HG02678 (cell line): ENCODE data around the gene CDK5RAP1.
"Not testable (repeated sequence)": the region's sequence is repeated elsewhere in the genome, so short reads cannot be mapped to it uniquely, and the experiment has no call there.

Experiments used
- ATAC-seq: cut with Tn5 transposase; IDR thresholded peaks from one replicate; pipeline ENCODE4 v1.9.1; 2021; ENCODE audit warnings: mild to moderate bottlenecking, moderate library complexity; ENCODE audit not compliant: unreplicated experiment

CDK5RAP1 gene

DNA sequence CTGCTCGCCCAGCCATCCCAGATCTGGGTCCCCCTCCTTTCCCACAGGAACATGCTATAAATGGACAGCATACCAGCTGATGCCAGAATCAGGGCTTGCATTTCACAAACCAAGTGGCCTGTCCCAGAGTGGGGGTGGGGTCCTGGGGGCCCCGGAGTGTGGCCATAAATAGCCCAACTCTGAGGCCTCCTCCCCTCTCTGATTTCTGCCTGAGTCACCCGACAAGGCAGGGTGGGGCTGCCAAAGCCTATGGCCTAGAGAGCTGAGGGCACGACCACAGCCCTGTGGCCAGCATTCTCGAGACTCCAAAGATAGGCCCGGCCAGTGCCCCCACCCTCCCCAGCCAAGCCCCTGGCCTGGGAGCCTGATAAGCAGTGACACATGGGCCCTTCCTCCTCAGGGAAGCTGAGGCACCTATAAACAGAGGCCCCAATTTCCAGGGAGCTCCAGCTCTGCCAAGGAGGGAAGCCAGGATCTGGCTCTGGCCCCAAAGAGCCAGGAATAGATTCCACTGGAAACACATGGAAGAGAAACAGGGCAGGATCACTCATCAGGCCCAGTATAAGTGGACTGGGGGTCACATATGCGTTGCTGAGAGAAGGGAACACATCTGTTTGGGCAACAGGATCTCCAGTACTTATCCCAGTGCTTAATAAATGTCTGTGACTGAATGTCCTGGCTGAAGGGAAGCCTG lies 22.0 kb upstream of the CDK5RAP1 start:
- ATAC-seq: no peak

DNA sequence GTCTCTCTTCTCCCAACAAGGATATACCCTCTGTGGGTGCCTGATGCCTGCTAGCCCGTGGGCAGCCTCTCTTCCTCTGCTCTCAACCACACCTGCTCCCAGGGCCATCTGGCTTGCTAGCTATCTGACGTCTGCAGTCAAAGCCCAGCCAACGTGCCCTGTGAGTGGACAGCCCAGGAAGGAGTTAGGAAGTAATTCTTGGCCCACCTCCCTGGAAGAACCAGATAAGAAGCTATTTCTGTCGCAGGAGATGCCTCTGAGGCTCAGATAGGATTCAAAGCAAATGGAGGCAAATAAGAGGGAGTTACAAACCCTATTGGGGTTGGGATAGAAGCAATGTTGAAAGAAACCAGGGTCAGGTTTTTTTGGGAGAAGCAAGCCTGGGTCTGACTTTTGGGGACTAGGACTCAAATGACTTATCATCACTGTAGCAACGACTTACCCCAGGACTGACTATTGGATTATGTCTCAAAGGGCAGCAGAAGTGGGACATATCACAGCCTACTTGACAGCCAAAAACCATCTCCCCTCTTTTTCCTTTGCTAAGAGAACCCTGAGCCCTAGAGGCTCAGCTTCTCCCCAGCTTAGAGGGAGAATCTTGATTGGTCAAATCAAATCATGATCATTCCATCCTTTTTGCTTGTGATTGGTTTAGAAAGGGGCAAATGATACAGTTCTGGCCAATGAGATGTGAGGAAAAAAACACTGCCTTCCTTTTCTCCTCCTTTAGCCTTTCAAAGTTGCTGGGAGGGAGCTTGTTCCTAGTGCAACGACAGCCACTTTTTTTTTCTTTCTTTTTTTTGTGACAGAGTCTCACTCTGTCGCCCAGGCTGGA lies 18.0 kb upstream of the CDK5RAP1 start:
- no peak for ATAC-seq

DNA sequence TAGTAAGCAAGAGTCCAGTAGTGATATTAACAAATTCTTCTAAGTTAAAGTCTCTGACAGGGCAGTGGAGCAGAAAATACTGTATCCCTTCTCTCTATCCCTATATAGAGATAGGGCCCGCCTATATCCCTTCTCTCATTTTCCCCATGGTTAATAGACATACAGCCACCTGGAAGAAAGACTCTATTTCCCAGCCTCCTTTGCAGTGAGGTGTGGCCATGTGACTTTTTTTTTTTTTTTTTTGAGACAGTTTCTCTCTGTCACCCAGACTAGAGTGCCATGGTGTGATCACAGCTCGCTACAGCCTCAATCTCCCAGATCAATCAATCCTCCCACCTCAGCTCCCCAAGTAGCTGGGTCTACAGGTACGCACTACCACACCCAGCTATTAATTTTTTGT lies 16.7 kb upstream of the CDK5RAP1 start:
- no peak for ATAC-seq

DNA sequence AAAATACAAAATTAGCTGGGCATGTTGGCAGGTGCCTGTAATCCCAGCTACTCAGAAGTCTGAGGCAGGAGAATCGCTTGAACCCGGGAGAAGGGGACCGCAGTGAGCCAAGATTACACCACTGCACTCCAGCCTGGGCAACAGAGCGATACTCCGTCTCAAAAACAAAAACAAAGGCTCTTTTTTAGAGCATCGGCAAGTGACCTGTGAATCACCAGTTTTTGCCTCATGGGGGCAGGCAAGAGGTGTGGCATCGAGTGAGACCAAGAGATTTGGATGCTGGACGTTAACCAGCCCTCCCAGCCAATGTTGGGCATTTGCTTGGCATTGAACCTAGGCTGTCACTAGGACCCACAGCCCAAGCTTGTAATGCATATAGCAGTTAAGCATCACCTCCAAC lies 14.6 kb upstream of the CDK5RAP1 start:
- no peak for ATAC-seq

DNA sequence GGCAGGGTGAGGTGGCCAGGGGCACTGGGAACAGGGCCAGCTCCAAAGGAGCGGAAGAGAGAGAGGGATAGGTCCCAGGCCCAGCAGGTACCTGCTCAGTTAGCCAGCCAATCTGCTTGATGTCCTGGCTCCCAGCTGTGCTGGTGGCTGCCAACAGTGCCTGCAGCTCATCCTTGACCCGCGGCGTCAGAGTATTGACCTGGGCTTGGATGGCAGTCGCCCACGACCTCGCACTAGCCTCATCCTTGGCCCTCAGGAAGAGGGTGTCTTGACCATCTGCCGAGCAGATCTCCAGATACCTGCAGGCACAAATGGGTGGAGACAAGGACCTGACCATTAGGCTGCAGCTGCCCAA lies 11.1 kb upstream of the CDK5RAP1 start:
- ATAC-seq: no peak

DNA sequence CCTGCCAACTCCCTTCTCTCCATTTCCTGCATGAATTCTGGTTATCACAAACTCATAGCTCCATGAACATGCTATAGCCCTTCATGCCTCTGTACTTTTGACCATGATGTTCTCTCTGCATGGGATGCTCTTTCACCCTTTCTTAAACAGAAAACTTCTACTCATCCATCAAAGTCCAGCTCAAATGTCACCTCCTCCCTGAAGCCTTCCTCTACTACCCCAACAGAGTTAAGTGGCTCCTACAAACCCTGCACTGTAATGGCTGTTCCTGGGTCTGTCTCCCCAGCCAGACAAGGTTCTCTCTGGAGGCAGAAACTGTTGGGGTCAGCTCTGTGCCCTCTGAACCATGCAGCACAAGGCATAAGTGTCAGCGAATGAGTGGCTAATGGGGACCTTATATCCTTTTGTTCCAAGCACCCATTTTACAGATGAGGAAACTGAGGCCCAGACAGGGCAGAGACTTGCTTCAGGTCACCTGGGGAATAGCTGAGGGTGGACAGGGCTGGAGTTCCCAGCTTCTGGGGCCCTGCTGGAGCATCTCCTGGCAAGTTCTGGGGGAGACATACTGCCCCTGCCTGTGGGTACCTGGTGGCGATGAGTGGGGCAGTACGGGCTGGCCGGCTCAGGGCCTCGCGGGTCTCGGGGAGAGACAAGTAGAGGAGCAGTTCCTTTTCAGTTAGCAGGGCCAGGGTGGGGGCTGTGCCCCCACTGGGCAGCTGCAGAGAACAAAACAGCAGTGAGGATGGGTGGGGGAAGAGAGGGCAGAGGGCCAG lies 10.6 kb upstream of the CDK5RAP1 start:
- ATAC-seq: no peak

DNA sequence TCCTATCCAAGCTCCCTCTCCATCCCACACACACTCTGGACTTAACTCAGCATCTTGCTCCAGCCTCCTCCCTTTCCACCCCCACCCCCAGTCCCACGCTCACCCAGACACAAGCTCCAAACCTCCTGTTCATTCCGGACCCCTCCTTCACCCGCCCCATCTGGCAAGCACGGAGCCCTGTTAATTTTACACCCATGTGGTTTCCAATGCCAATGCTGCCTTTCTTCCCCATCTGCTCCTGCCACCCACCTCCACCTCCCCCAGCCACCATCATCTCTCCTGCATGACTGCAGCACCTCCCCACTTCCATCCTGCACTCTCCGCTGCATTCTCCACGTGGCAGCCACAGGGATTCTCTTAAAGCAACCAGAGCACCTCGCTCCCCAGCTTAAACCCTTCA lies 9.9 kb upstream of the CDK5RAP1 start:
- ATAC-seq: no peak

DNA sequence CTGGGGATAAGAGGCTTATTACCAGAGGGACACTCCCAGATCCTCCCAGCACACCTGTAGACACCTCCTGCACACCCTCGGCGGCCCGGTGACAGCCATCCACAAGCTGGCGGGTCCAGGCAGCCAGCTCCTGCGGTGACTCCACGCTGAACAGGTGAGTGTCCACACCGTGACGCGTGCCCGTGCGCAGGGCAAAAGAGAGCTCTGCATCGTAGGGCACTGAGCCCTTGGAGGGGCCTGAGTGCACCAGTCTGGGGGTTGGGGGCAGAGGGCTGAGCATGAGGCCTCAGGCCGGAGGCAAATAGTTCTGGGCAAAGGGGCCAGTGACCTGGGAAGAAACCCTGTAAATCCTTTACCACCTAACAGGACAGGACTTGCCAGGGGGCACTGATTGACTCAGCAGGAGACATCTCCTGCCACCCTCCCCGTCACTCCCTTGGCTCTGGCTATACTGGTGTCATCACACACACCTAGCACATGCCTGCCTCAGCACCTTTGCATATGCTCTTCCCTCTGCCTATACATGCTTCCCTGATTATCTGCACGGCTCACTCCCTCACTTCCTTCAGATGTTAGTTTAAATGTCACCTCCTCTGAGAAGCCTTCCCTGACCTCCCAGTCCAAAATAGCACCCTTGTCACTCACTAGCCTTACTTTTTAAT lies 8.9 kb upstream of the CDK5RAP1 start:
- no peak for ATAC-seq

DNA sequence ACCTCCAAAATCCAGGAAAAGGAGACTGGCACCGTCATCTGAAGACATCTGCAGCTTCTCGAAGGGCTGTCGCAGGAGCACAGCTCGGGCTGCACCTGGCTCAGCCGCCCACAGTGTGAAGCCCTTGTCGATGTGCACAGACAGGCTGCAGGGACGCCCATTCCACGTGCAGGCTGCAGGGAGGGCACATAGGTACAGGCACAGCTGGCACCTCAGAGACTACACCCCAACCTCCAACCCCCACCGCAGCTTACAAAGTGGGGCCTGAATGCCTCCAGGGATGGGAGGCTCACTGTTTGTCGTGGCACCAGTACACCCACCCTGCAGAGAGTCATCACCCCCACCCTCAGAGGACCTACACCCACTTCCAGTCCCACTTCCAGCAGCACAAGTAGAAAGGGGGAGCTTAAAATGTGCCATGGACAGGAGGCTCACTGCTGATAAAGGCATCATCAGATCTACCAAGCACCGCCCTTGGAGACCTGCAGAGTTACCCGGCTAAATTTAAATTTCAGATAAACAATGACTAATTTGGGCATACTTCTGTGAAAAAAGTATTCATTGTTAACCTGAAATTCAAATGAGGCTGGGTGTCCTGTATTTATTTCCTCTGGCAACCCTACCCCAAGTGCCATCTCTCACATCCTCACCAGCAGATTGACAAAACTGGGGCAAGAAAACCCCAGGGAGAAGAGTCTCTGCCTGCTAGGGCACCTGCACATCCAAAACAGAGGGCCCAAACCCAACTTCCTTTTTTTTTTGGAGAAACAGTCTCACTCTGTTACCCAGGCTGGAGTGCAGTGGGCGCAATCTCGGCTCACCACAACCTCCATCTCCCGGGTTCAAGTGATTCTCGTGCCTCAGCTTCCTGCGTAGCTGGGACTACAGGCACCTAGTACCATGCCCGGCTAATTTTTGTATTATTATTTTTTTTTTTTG lies 7.7 kb upstream of the CDK5RAP1 start:
- no peak for ATAC-seq

DNA sequence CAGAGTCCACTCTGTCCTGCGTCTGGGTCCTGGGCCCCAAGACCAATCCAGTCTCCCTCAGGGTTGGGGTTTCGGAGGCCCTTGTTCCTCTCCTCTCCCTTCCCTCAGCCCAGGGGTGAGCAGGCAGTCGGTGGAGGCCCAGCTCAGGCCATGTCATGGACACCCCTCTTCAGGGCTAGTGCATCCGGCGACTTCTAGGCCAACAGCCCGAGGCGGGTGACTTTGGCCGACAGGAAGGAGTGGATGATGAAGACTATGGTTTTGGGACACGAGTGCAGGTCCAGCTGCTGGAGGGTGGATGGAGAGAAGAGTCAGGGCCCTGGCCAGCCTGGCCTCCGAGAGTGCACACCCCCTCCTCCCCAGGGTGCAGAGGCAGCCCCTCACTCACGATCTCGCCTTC lies 7.0 kb upstream of the CDK5RAP1 start:
- no peak for ATAC-seq

DNA sequence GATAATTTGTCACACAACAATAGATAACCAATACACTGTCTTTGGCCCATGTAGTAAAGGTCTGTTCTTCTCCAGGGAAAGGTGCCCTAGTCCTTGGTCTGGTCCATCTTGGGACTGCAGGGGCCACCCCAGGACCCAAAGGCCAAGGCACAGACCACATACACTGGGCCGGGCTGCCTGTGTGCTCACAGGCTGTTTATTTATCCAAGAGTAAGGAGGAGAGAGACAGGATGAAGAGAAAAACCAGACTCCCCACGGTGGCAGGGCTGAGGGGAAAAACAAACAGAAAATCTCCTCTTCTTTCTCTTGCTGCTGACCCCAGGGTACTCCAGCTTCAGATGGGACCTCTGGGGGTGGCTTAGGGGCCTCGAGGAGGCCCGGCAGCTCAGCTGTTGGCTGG lies 6.5 kb upstream of the CDK5RAP1 start:
- no peak for ATAC-seq

DNA sequence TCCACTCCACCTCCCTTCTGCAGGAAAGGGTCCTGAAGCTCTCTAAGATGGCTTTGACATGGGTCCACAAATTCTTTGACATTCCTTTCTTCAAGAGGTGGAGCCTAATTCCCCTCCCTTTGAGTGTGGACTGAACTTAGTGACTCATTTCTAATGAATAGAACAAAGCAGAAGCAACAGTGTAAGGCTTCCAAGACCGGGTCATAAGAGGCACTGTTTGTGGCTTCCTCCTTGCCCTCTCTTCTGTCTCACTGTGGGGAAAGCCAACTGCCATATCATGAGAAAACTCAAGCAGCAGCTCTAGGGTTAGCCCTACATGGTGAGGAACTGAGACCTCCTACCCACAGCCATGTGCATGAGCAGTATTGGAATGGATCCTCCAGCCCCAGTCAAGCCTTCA lies 5.9 kb upstream of the CDK5RAP1 start:
- ATAC-seq: no peak

DNA sequence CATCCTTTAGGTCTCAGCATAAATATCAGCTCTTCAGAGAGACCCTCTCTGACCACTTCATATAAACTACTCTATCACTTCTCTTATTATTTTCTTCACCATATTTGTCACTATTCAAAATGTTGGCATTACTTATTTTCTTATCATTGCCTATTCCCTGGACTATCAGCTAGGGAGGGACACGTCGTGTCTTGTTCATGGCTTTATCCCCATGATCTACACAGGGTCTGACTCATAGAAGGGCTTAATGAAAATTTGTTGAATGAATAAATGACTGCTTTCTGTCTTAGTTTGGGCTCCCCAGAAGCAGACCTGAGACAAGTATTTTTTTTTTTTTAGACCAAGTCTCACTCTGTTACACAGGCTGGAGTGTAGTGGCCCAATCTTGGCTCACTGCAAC lies 3.0 kb upstream of the CDK5RAP1 start:
- no peak for ATAC-seq

DNA sequence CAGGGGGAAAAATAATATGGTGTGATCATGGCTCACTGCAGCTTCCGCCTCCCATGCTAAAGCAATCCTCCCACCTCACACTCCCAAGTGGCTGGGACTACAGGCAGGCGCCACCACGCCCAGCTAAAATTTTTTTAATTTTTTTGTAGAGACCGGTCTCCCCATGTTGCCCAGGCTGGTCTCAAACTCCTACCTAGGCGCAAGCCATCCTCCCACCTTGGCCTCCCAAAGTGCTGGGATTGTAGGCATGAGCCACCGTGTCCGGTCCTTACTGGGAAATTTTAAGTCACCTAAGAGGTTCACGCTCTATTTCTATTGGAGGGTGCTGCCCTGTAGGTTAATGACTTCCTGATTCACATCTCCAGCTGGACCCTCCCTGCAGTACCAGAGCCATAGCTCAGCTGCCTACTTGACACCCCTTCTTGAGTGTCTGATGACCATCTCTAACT lies 626 bp upstream of the CDK5RAP1 start:
- ATAC-seq: no peak

DNA sequence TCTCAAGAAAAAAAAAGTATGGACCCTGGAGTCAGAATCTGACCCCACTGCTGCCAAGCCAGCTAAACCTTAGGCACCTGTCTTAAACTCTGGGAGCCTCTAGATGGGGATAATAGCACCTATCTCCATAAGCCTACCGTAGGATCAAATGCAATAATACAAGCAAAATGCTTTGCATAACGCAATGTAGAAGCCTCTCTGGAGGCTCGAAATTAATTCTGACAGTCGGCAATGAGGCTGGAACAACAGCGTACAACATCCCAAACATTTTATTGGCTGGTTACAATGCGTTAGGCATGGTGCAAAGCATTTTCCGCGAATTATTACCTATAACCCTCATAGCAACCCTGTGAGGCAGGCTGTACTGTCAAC lies 521 bp downstream of the CDK5RAP1 start:
- no peak for ATAC-seq

DNA sequence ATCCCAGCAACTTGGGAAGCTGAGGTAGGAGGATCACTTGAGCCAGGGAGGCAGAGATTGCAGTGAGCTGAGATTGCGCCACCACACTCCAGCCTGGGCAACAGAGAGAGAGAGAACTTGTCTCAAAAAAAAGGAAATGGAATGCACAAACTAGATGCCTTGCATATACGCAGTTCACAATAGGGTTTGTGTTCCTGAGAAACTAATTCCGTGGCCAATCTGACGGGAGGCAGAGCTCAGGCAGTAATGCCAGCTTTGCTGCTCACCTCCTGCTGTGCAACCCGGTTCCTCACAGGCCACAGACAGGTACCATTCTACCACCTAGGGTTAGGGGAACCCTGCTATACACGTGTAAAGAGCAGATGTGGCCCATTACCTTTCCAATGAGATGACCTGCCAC lies 1.4 kb downstream of the CDK5RAP1 start:
- ATAC-seq: no peak

DNA sequence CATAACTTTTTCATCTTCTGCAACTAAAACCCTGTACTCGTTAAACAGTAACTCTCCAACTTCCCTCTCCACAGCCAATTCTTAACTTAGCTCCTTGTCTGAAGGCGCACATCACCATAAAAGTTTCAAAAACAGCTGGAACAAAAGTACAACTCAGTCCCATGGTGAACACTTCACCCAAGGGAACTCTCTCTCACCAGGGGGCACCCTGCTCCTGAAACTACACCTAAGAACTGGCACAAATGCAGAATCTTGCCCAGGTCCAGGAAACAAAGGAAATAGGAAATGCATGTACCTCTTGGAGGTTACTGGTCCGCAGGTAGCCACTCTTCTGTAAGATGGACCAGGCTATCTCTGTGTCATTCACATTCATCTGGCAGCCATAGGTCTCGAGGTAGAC lies 6.6 kb downstream of the CDK5RAP1 start:
- ATAC-seq: no peak

DNA sequence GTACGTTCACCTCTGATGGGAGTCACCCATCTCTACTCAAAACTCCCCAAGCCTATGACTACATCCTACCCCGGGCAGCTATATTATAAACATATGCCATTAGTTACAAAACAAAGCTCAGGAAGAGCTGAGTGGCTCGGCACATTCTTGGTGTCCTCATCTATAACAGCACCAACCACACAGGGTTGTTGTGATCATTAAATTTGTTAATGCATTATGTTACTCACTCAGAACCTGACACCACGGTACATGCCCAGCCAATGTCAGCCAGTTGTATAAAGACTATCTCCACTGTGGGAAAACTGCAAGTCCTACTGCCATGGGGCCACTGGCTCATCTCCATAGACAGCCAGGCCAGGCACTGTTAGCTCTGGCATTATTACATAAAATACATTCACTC lies 7.7 kb downstream of the CDK5RAP1 start:
- ATAC-seq: no peak

DNA sequence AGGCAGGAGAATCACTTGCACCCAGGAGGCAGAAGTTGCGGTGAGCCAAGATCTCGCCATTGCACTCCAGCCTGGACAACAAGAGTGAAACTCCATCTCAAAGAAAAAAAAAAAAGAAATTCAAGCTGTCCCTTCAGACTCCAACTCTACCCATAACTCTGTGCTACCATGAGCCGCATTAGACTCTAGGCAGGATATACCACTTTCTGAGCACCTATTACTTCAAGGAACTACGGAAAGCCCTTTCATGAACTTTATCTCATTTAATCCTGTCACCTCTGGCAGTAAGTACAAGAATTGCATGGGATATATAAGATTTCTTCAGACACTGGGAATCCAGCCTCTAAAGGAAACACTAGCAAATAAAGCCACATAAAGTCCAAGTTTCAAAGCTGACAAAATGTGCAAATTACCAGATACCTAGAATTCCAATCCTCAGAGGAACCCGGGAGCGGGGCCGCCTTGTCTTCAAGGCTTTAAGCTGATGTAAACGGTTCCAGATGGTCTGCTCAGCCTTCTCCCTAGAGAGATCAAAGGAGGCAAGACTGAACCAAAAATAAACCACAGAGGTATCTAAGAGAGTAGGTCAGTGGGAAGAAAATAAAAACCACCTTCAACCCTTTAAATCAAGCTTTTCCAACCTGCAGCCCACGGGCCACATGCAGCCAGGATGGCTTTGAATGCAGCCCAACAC lies 9.4 kb downstream of the CDK5RAP1 start:
- ATAC-seq: no peak

DNA sequence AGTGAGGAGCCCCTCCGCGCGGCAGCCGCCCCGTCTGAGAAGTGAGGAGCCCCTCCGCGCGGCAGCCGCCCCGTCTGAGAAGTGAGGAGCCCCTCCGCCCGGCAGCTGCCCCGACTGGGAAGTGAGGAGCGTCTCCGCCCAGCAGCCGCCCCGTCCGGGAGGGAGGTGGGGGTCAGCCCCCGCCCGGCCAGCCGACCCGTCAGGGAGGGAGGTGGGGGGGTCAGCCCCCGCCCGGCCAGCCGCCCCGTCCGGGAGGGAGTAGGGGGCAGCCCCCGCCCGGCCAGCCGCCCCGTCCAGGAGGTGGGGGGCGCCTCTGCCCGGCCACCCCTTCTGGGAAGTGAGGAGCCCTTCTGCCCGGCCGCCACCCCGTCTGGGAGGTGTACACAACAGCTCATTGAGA lies 12.0 kb downstream of the CDK5RAP1 start:
- ATAC-seq: not testable (repeated sequence)
